Chondrocyte (in vitro differentiated cells): Measurements from ENCODE around the gene TSPAN6. TPM values are rescaled to one million over a fixed set of nuclear protein-coding genes. Genes with fewer than 3 reads are reported as not detected.

ENCODE experiments used
- DNase-seq: peaks from one replicate; pipeline ENCODE4 v3.0.0; 2021; ENCODE audit warnings: mixed read lengths, low spot score
- H3K27ac Mint-ChIP-seq: one replicate; pipeline ENCODE4 v1.8.0; 2021; ENCODE audit warnings: mild to moderate bottlenecking, moderate library complexity, mixed read lengths; ENCODE audit not compliant: unreplicated experiment
- H3K27me3 Mint-ChIP-seq: 2 replicates; pipeline ENCODE4 v1.8.0; 2021; ENCODE audit warnings: low read depth, mixed read lengths
- H3K36me3 Mint-ChIP-seq: 2 replicates; pipeline ENCODE4 v1.8.0; 2021; ENCODE audit warnings: low read depth, mixed read lengths
- H3K4me1 Mint-ChIP-seq: 2 replicates; pipeline ENCODE4 v1.8.0; 2021; ENCODE audit warnings: low read depth, mild to moderate bottlenecking, mixed read lengths
- H3K4me3 Mint-ChIP-seq: one replicate; pipeline ENCODE4 v1.8.0; 2021; ENCODE audit warnings: mild to moderate bottlenecking, moderate library complexity, mixed read lengths; ENCODE audit not compliant: unreplicated experiment
- H3K9me3 Mint-ChIP-seq: 2 replicates; pipeline ENCODE4 v1.8.0; 2021; ENCODE audit warnings: low read depth, mixed read lengths
- total RNA-seq: library from RNA; stranded (reverse); gene quantifications from 3 replicates; pipeline ENCODE4 v1.2.1, GENCODE V29; 2021
- TF ChIP-seq, protein P1 (sequence below): fragments of 200-600 bp; sonication (generic); IDR thresholded peaks from 2 replicates; pipeline ENCODE4 v1.5.0; 2021; ENCODE audit warnings: antibody characterized with exemption, mild to moderate bottlenecking, moderate library complexity

TSPAN6 gene
- total RNA-seq, 1 donor from 2014 or later: 18.6 TPM

DNA sequence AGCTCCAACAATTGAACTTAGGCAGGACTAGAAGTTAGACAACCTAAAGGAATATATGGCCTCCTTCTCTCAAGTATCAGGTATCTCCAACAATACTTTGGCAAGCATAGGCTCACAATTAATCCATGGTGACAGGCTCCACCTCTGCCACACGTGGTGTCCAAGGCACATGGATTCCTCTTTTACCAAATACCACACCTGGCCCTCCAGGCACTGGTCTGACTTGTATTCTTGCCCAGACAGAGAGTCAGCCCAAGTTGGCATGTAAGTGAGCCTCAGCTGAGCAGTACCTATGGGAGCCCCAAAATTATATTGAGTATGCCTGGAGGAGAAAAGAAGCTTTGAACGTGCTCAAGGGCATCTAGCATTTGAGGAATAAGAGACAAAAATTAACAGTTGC, 27.0 kb upstream of the TSPAN6 start:
- no peak overlapping the region for H3K4me3 Mint-ChIP-seq
- no peak for DNase-seq
- peaks cover 9% of the 10 kb centered on the region for H3K4me1 Mint-ChIP-seq
- no peaks in the 10 kb centered on the region for H3K9me3 Mint-ChIP-seq
- TF ChIP-seq, protein P1, sequence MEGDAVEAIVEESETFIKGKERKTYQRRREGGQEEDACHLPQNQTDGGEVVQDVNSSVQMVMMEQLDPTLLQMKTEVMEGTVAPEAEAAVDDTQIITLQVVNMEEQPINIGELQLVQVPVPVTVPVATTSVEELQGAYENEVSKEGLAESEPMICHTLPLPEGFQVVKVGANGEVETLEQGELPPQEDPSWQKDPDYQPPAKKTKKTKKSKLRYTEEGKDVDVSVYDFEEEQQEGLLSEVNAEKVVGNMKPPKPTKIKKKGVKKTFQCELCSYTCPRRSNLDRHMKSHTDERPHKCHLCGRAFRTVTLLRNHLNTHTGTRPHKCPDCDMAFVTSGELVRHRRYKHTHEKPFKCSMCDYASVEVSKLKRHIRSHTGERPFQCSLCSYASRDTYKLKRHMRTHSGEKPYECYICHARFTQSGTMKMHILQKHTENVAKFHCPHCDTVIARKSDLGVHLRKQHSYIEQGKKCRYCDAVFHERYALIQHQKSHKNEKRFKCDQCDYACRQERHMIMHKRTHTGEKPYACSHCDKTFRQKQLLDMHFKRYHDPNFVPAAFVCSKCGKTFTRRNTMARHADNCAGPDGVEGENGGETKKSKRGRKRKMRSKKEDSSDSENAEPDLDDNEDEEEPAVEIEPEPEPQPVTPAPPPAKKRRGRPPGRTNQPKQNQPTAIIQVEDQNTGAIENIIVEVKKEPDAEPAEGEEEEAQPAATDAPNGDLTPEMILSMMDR: no peak
- peaks cover 1% of the 10 kb centered on the region for H3K36me3 Mint-ChIP-seq
- H3K27ac Mint-ChIP-seq: no peak overlapping the region
- no peaks in the 10 kb centered on the region for H3K27me3 Mint-ChIP-seq

DNA sequence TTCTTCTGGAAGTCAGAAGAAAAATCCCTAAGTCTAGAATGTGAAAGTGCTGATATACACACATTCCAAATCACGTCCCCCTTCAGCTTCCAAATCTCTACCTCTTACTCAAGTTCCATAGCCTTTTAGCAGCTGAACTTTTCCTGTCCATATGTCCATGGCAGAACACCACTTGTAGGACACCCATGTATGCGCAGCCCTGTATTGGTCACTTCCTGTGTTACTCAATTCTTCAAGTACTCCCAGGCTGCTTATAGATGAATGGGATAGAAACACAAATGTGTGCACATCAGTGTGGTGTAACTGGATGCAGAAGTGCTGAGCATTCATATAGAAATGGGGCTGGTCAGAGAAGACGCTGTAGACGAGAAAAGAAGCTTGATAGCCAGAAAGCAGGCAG, 26.2 kb upstream of the TSPAN6 start:
- TF ChIP-seq, protein P1: no peak
- H3K27ac Mint-ChIP-seq: no peak overlapping the region
- no peaks in the 10 kb centered on the region for H3K27me3 Mint-ChIP-seq
- peaks cover 1% of the 10 kb centered on the region for H3K36me3 Mint-ChIP-seq
- no peak for DNase-seq
- H3K4me1 Mint-ChIP-seq: peaks cover 9% of the 10 kb centered on the region
- no peaks in the 10 kb centered on the region for H3K9me3 Mint-ChIP-seq
- H3K4me3 Mint-ChIP-seq: no peak overlapping the region

DNA sequence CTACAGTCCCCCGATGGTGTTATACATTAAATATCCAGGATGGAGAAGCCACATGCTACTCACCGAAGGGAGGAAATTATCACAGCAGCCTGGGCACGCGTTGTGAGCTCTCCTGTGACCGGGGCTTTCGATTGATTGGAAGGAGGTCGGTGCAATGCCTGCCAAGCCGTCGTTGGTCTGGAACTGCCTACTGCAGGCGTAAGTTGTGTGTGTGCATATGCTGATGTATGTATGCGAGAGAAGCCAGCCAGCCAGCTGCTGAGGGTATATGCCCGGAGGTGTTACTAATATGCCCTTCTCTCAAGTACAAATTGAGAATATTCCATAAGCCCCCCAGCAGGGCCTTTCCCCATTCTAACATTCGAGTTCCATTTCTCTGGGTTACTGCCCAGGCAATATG, 25.6 kb upstream of the TSPAN6 start:
- no peak for DNase-seq
- Mint-ChIP-seq H3K4me1 (peaks cover 9% of the 10 kb centered on the region), H3K27ac (no peak overlapping the region), H3K4me3 (no peak overlapping the region), H3K36me3 (peaks cover 1% of the 10 kb centered on the region), H3K9me3 (no peaks in the 10 kb centered on the region), H3K27me3 (no peaks in the 10 kb centered on the region)
- TF ChIP-seq, protein P1: no peak

DNA sequence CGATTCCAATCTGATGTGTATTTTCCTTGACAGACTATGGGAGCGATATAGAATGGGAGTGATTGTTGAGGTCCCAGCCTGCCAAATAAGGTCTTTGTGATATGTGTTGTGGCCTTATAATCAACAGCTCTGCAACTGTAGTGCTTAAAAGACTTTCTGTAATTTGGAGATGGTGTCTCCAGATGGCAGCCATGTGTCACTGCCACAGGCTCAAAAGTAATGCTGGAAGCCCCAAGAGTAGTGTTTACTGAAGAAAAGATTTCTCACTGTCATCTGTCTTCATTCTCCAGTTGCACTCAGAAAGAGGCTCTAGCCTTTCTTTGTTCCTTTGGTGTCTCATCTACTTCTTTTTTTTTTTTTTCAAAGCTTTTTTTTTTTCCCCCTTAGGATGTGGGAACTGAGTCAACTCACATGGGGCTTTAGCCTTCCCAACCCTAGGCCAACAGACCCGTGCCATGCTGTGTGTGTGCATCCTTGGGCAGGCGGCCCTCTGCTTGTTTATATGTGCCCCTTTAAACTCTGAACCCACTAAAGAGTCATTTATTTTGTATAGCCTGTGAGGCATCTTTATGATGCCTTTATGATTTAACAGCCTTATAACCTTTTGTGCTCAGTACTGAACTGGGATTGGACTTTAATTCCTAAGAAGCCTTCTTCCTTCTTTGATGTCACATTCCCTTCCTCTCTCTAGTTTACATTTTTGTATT, 23.0 kb upstream of the TSPAN6 start:
- no peaks in the 10 kb centered on the region for H3K9me3 Mint-ChIP-seq
- DNase-seq: no peak
- H3K4me1 Mint-ChIP-seq: peaks cover 9% of the 10 kb centered on the region
- no peak overlapping the region for H3K27ac Mint-ChIP-seq
- no peaks in the 10 kb centered on the region for H3K27me3 Mint-ChIP-seq
- TF ChIP-seq, protein P1: no peak
- H3K4me3 Mint-ChIP-seq: no peak overlapping the region
- H3K36me3 Mint-ChIP-seq: peaks cover 1% of the 10 kb centered on the region

DNA sequence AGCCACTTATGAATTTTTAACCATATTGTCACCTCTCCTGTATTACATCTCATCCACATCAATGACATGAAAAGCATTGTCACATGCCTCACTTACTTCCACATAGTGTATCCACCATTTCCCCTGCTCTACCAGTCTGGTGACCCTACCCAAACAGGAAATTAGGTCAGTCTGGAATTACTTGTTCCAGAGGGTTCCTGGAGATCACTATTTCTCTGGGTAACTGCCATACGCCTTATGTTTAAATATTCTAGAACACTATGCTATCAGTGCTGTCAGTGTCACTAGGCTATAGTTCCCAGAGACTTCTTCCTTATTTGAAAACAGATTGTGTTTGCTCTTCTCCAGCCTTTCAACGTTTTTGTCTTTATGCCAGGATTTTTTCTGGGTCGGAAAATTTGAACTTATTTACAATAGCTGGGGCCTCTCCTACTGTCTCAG, 22.4 kb upstream of the TSPAN6 start:
- Mint-ChIP-seq H3K27ac (no peak overlapping the region), H3K27me3 (no peaks in the 10 kb centered on the region)

More for the DNA sequence above, 22.4 kb upstream of the TSPAN6 start:
- Mint-ChIP-seq H3K4me1 (peaks cover 9% of the 10 kb centered on the region), H3K4me3 (no peak overlapping the region), H3K9me3 (no peaks in the 10 kb centered on the region), H3K36me3 (peaks cover 1% of the 10 kb centered on the region)
- no peak for DNase-seq
- TF ChIP-seq, protein P1: no peak
